PC-3 (cell line): Measurements from ENCODE around the gene INF2. TPM values are rescaled to one million over a fixed set of nuclear protein-coding genes. Genes with fewer than 3 reads are reported as not detected.

ENCODE experiments used
- ATAC-seq: fragments of 200-7000 bp; cut with Tn5 transposase; 2 replicates; pipeline ENCODE4 v1.9.1; 2020; ENCODE audit warnings: mild to moderate bottlenecking, moderate library complexity
- BruUV-seq: library from RNA; stranded (reverse); fragments of 400-500 nt; replicated peaks from 2 replicates; lab custom pipeline; 2021; lab: Mats Ljungman, UMichigan
- CTCF ChIA-PET: fragments of 300-600 bp; sonication (Branson Sonifier 250); formaldehyde crosslinking; loops from one replicate; lab custom pipeline; 2022; ENCODE audit warnings: antibody characterized with exemption; lab: Charles Lee
- POLR2A ChIA-PET: fragments of 300-600 bp; sonication (Branson Sonifier 250); formaldehyde crosslinking; loops from one replicate; lab custom pipeline; 2022; ENCODE audit warnings: antibody characterized with exemption; ENCODE audit not compliant: unreplicated experiment; lab: Charles Lee
- DNase-seq: peaks from one replicate; pipeline ENCODE4 v3.0.0-alpha.2; 2015
- H2AFZ ChIP-seq: fragments of 300-600 bp; sonication (generic); 2 replicates; pipeline ENCODE4 v1.6.0; 2016; ENCODE audit warnings: antibody characterized with exemption, low read length
- H3F3A ChIP-seq: fragments of 300-600 bp; sonication (generic); one replicate; pipeline ENCODE4 v1.6.0; 2017; ENCODE audit warnings: antibody characterized with exemption, low read length, control low read depth, mild to moderate bottlenecking; ENCODE audit not compliant: unreplicated experiment
- H3K27ac ChIP-seq: fragments of 300-600 bp; sonication (generic); 2 replicates; pipeline ENCODE4 v1.5.1; 2016; ENCODE audit warnings: mild to moderate bottlenecking, low read length
- H3K27me3 ChIP-seq: fragments of 300-600 bp; sonication (generic); 2 replicates; pipeline ENCODE4 v1.6.1; 2016; ENCODE audit warnings: low read length, mixed read lengths
- H3K36me3 ChIP-seq: fragments of 300-600 bp; sonication (generic); 2 replicates; pipeline ENCODE4 v1.6.1; 2016; ENCODE audit warnings: low read depth, mixed run types, low read length, mixed read lengths
- H3K4me1 ChIP-seq: fragments of 300-600 bp; sonication (generic); 2 replicates; pipeline ENCODE4 v1.5.1; 2016; ENCODE audit warnings: low read length; ENCODE audit not compliant: insufficient read depth
- H3K4me2 ChIP-seq: fragments of 300-600 bp; sonication (generic); 2 replicates; pipeline ENCODE4 v1.6.0; 2016; ENCODE audit warnings: low read length
- H3K4me3 ChIP-seq: fragments of 300-600 bp; sonication (generic); 2 replicates; pipeline ENCODE4 v1.5.1; 2016; ENCODE audit warnings: mild to moderate bottlenecking, low read length, mixed read lengths
- H3K79me2 ChIP-seq: fragments of 300-600 bp; sonication (generic); 2 replicates; pipeline ENCODE4 v1.6.1; 2017; ENCODE audit warnings: low read length, mixed read lengths
- H3K9ac ChIP-seq: fragments of 300-600 bp; sonication (generic); 2 replicates; pipeline ENCODE4 v1.6.0; 2016; ENCODE audit warnings: mild to moderate bottlenecking, low read length
- H3K9me2 ChIP-seq: fragments of 300-600 bp; sonication (generic); replicated peaks from 2 replicates; pipeline ENCODE4 v1.6.1; 2016; ENCODE audit warnings: mixed run types, low read length, mixed read lengths
- H3K9me3 ChIP-seq: fragments of 300-600 bp; sonication (generic); 2 replicates; pipeline ENCODE4 v1.6.1; 2016; ENCODE audit warnings: low read length, mixed read lengths
- H4K20me1 ChIP-seq: fragments of 300-600 bp; sonication (generic); 2 replicates; pipeline ENCODE4 v1.6.1; 2016; ENCODE audit warnings: low read length, mixed read lengths
- EZH2 ChIP-seq: fragments of 300-600 bp; sonication (generic); IDR thresholded peaks from one replicate; pipeline ENCODE4 v1.6.1; 2017; ENCODE audit warnings: antibody characterized with exemption, mild to moderate bottlenecking, low read length; ENCODE audit not compliant: unreplicated experiment
- EZH2phosphoT487 ChIP-seq: fragments of 300-600 bp; sonication (generic); IDR thresholded peaks from 2 replicates; pipeline ENCODE4 v1.6.1; 2018; ENCODE audit warnings: mild to moderate bottlenecking, antibody characterized with exemption, low read length, borderline replicate concordance
- intact Hi-C: fragments of 100-400 bp; cut with micrococcal nuclease; formaldehyde crosslinking; loops from 2 replicates; pipeline ENCODE4 v1.9.0; 2023
- total RNA-seq: library from RNA; depleted of rRNA; stranded (reverse); fragments of >200 nt; gene quantifications from 2 replicates; pipeline ENCODE4 v1.2.3, GENCODE V29; 2014
- TF ChIP-seq, protein P1 (sequence below): fragments of 300-600 bp; sonication (generic); conservative IDR thresholded peaks from 2 replicates; pipeline ENCODE4 v1.5.1; 2017; ENCODE audit warnings: antibody characterized with exemption, low read depth, mild to moderate bottlenecking, low read length

Gene INF2
- total RNA-seq, 1 experiment from 2014 or later = 132 TPM

DNA sequence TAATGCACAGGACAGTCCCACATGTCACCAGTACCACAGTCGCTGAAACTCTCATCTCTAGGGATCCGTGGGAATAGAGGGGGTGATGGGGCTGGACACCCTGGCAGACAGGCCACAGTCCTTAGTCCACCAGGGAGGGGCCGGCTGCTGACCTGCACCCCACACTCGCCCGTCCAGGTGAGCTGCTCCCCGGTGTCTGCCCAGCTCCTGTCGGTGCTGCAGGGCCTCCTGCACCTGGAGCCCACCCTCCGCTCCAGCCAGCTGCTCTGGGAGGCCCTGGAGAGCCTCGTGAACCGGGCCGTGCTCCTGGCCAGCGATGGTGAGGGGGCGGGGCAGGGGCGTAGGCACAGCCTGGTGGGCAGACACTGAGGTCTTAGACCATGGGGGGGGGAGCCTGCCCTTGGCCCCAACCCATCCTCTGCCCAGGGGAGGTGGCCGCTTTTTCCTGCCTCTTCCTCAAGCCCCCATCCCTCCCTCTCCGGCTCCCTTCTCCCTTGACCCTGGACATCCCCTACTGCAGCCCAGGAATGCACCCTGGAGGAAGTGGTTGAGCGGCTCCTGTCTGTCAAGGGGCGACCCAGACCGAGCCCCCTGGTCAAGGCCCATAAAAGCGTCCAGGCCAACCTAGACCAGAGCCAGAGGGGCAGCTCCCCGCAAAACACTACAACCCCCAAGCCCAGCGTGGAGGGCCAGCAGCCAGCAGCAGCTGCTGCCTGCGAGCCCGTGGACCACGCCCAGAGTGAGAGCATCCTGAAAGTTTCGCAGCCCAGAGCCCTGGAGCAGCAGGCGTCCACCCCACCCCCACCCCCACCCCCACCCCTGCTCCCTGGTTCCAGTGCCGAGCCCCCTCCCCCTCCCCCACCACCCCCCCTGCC, 17.6 kb downstream of the INF2 start:
- POLR2A ChIA-PET = interaction anchor here (0.7 kb wide), 1 partner anchor 19 kb away, joined by 3 read pairs; no protein-coding TSS in a partner anchor
- no peaks in the 10 kb centered on the region for H3F3A ChIP-seq
- no peaks in the 10 kb centered on the region for H3K9me3 ChIP-seq
- H3K79me2 ChIP-seq = no peaks in the 10 kb centered on the region
- no peaks in the 10 kb centered on the region for H3K27me3 ChIP-seq
- H3K27ac ChIP-seq = no peak overlapping the region
- H4K20me1 ChIP-seq = no peaks in the 10 kb centered on the region
- H3K36me3 ChIP-seq = peaks cover 17% of the 10 kb centered on the region; the same call in 1 of the 2 replicates
- no peak overlapping the region for H3K9ac ChIP-seq
- TF ChIP-seq, protein P1, sequence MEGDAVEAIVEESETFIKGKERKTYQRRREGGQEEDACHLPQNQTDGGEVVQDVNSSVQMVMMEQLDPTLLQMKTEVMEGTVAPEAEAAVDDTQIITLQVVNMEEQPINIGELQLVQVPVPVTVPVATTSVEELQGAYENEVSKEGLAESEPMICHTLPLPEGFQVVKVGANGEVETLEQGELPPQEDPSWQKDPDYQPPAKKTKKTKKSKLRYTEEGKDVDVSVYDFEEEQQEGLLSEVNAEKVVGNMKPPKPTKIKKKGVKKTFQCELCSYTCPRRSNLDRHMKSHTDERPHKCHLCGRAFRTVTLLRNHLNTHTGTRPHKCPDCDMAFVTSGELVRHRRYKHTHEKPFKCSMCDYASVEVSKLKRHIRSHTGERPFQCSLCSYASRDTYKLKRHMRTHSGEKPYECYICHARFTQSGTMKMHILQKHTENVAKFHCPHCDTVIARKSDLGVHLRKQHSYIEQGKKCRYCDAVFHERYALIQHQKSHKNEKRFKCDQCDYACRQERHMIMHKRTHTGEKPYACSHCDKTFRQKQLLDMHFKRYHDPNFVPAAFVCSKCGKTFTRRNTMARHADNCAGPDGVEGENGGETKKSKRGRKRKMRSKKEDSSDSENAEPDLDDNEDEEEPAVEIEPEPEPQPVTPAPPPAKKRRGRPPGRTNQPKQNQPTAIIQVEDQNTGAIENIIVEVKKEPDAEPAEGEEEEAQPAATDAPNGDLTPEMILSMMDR = no peak
- TF ChIP-seq EZH2phosphoT487 = no peak
- TF ChIP-seq EZH2 = no peak
- H2AFZ ChIP-seq = no peak overlapping the region
- DNase-seq = no peak
- no peaks in the 10 kb centered on the region for H3K9me2 ChIP-seq
- BruUV-seq = no TSS peak
- peak; percentile 12; the same call in 1 of the 2 replicates for ATAC-seq
- CTCF ChIA-PET = no interaction called here
- H3K4me2 ChIP-seq = no peak overlapping the region
- H3K4me3 ChIP-seq = no peak overlapping the region
- intact Hi-C loops = no loop called here
- H3K4me1 ChIP-seq = no peaks in the 10 kb centered on the region

DNA sequence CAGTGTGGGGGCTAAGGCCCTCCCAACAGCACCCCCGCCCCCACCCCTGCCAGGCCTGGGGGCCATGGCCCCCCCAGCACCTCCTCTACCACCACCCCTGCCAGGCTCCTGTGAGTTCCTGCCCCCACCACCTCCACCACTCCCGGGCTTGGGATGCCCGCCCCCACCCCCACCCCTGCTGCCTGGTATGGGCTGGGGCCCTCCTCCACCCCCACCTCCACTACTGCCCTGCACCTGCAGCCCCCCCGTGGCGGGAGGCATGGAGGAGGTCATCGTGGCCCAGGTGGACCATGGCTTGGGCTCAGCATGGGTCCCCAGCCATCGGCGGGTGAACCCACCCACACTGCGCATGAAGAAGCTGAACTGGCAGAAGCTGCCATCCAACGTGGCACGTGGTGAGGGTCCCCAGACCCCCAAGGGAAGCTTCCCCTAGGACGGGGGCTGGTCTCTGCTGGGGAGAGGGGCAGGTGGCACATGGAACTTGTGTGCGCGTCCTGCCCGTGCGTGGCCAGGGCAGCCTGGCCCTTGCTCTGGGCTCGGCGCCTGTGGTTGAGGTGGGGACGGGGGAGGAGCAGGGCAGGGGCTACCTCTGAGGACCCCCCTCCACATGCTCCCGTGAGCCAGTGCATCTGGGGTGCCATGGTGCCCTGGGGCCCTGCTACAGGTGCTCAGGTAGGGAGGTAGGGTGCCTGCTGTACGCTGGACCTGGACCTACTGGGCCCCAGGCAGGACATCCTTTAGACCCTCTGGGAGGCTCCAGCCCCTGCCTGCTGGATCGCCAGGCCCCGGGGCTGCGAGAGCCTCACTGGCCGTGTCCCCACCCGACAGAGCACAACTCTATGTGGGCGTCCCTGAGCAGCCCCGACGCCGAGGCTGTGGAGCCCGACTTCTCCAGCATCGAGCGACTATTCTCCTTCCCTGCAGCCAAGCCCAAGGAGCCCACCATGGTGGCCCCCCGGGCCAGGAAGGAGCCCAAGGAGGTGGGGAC, 18.5 kb downstream of the INF2 start:
- DNase-seq (no peak), ATAC-seq (peak; percentile 14)
- intact Hi-C loops = loop anchor here (1.0 kb wide), 2 partner anchors 43 to 58 kb away; no protein-coding TSS in a partner anchor
- TF ChIP-seq EZH2 (no peak), EZH2phosphoT487 (no peak)
- TF ChIP-seq, protein P1 = no peak
- H2AFZ ChIP-seq = no peak overlapping the region
- POLR2A ChIA-PET = no interaction called here
- no peaks in the 10 kb centered on the region for H3K4me1 ChIP-seq
- no TSS peak for BruUV-seq
- H3K9me3 ChIP-seq = no peaks in the 10 kb centered on the region
- H3K79me2 ChIP-seq = no peaks in the 10 kb centered on the region
- H3K4me2 ChIP-seq = no peak overlapping the region
- no peaks in the 10 kb centered on the region for H3K9me2 ChIP-seq
- H3K27ac ChIP-seq = no peak overlapping the region
- H3K27me3 ChIP-seq = no peaks in the 10 kb centered on the region
- H4K20me1 ChIP-seq = no peaks in the 10 kb centered on the region
- no peaks in the 10 kb centered on the region for H3F3A ChIP-seq
- H3K4me3 ChIP-seq = no peak overlapping the region
- no peak overlapping the region for H3K9ac ChIP-seq
- H3K36me3 ChIP-seq = peaks cover 17% of the 10 kb centered on the region; the same call in 1 of the 2 replicates
- CTCF ChIA-PET = no interaction called here
